Ureter (tissue), 1 donor: ENCODE results near the gene LRRC15. TPM values are rescaled to one million over a fixed set of nuclear protein-coding genes. Genes with fewer than 3 reads are reported as not detected.

Source experiments
- DNase-seq: peaks from one replicate; pipeline ENCODE4 v3.0.0-alpha.2; 2020; ENCODE audit warnings: low spot score
- total RNA-seq: library from RNA; stranded (reverse); gene quantifications from one replicate; pipeline ENCODE4 v1.2.4, GENCODE V29; 2023
- donor health status: DM: yes; HTN: yes; CAD: no.

The LRRC15 gene
- total RNA-seq, 1 donor from 2014 or later = 0.29 TPM

DNA sequence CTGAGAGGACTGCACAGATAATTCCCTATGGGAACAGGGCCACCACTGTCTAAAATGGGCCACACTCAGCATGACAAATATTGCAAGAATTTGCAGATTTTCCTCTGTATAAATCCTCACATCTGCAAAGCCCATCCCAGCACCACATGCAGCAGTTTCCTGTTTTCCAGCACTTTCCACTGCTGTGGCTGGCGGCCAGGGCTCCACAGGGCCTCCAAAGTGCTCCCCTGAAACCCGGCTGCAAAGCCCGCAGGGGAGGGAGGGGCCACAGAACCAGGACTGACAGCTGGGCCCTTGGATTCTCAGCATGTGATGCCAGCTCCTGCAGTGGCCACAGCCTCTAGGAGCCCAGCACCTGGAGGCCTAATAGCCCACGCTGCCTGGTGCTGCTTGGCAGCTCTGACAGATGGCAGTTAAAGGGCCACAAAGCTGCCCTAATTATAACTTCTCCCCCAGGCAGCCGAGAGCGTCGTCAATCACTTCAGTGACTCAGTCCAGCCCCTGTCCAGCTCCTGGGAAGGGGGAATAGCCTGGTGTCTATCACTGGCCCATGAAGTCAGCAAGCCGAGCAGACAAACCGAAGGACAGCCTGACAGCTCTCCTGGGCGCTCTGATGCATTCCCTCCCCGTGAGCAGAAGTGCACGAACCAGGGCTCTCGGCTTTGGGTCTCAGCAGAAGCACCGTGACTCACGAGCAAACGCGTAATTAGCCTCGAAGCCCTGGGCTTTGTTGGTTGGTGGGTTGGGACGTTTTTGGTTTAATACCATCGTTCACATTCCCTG lies 4.7 kb downstream of the LRRC15 start:
- DNase-seq = no peak

DNA sequence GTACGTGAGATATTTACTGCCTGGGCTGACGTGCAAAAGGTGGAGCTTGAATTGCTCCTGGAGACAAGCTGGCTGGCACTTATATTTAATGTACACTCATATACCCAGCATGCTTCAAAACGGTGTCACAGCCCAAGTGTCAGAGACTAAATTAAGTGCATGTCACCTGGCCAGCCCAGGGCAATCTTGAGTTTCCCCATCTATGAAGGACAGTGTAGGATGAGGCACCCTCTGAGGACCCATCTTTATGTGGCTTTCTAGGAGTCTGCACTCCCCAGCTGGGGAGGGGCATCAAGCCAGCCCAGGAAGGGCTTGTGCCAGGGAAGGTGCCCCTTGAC lies 5.3 kb downstream of the LRRC15 start:
- no peak for DNase-seq

DNA sequence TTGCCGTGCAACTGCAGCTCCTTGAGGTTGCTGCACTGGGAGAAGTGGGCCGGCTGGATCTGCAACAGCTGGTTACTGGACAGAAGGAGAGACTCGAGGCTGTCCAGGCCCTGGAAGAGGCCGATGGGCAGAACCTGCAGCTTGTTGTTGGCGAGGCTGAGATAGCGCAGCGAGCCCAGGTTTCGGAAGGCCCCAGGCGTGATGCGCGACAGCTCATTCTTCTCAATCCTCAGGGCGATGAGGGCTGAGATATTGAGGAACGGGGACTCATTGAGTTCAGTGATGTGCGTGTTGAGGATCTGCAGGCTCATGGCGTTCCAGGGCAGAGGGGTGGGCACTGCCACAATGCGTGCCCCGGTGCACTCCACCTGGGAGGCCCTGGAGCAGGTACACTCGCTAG lies 9.0 kb downstream of the LRRC15 start:
- no peak for DNase-seq

DNA sequence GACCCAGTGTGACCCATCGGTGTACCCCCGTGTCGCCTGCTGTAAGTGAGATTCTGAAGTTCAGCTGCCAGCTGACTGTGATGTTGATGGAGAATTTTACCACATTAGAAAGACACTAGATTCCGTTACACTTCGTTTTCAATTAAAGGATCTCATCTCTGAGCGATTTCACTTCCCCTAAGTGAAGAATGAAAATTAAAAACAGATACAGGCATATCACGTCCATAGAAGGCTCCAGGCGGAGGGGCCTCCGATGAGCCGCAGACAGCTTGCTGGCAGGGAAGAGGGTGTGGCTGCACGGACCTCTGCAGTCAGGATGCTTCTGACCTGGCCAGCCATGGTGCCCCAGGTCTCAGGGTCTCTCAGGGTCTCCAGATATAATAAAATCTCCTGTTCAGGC lies 11.9 kb downstream of the LRRC15 start:
- no peak for DNase-seq

DNA sequence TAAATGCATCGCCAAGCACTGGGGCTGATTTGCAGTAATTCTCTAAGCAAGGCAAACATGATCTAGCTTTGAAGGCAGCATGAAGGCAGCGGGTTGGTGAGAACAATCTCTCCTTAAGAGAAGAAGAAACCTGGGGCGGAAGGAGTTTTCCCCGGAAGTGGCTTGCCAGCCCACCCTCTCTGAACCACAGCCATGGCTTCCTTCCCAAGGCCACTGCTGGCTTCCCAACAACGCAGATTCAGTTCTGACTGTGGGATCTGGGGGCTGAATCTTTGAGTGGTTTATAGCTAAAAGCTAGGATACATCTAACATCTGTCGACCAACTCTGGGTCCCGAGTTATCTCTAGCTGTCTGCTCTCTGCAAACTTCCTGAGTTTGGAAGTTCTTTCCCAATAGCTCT lies 14.2 kb downstream of the LRRC15 start:
- no peak for DNase-seq

DNA sequence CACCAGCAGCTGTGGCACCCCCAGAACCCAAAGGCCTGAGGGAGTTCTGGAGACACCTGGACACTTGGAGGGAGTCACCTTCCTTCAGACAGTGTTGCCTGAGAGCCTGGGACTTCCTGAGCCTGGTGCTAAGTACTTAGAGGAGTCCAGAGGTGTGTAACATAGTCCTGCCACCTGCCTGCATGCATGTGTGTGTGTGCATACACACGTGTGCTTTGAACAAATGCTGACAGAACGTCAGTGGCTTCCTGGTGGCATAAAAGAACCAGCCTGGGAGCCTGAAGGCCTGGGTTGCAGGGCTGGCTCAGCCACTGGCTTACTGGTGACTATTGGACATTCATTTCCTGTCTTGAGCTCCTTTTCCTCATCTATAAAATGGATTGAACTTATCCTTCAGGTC lies 15.2 kb downstream of the LRRC15 start:
- no peak for DNase-seq

DNA sequence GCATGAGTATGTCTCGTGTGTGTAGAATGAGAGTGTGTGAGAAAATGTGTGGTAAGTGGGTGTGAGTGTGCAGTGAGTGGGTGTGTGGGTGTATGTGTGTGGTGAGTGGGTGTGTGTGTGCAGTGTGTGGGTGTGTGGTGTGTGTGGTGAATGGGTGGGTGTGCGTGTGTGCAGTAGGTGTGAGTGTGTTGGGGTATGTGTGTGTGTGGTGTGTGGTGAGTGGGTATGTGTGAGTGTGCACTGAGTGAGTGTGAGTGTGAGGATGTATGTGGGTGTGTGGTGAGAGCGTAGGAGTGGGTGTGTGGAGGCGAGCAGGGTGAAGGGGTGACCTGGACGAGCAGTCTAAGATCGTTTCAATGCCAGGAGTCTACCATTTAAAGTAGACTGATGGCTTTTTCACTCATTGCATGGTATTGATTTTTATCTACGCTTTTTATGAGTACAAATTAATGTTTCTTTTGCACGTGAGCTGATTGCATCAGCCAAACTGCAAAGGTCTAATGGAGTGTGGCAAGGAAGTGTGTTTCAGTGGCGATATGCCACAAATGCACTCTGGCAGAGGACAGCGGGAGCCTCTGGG lies 16.8 kb downstream of the LRRC15 start:
- DNase-seq = no peak

DNA sequence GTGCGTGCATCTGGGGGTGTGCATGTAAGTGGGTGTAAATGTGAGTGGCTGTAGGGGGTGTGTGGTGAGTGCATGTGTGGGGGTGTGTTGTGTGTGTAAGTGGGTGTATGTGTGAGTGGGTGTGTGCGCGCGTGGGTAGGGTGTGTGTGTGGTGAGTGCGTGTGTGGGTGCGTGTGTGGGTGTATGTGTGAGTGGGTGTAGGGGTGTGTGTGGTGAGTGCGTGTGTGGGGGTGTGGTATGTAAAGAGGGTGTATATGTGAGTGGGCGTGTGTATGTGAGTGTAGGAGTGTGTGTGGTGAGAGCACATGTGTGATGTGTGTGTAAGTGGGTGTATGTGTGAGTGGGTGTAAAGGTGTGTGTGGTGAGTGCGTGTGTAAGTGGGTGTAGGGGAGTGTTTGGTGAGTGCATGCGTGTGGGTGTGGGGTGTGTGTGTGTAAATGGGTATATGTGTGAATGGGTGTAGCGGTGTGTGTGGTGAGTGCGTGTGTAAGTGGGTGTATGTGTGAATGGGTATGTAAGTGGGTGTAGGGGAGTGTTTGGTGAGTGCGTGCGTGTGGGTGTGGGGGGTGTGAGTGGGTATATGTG lies 17.5 kb downstream of the LRRC15 start:
- no peak for DNase-seq

DNA sequence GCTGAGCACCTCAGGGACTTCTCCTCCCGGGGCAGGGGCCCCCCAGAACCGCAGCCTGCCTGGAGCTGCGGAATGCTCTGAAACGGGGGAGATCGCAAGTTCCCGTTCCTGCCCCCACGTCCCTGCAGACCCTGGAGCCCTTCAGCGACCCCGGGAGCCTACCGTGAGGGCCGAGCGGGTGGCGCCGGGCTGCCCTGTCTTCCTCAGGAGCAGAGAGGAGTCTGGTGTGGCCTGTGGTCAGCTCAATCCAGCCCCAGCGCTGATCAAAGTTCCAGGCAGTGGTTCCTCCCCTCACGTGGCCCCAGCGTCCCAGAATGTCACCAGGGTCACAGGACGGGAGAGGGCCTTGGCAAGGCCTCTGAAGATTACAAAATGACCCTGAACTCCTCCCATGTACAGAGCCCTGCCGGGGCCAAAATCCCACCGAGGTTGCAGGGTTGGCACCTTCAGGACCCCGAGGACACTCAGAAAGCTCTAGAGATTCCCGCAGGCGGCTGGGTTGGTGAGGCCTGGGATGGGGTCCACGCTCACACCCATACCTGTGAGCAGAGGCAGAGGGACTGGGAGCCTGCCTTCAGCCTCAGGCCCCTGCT lies 18.4 kb downstream of the LRRC15 start, which contains the start of gene CPN2:
Gene CPN2, minus strand, starts transcription at position 249 of the 593 bp plus-strand sequence. CDS start 8,626 bp downstream, outside the sequence.
- DNase-seq = no peak

DNA sequence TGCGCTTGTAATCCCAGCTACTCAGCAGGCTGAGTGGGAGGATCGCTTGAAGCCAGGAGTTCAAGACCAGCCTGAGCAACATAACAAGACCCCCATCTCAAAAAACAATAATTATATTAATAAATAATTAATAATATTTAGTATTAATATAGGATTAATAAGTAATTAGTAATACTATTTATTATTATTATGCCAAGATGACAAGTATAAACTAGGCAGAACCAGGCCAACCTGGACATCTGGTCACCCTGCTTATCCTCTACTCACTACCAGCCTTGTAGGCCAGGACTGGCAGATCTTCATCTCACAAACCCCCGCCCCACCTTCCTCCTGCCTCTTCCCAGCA lies 18.8 kb downstream of the LRRC15 start:
- no peak for DNase-seq

DNA sequence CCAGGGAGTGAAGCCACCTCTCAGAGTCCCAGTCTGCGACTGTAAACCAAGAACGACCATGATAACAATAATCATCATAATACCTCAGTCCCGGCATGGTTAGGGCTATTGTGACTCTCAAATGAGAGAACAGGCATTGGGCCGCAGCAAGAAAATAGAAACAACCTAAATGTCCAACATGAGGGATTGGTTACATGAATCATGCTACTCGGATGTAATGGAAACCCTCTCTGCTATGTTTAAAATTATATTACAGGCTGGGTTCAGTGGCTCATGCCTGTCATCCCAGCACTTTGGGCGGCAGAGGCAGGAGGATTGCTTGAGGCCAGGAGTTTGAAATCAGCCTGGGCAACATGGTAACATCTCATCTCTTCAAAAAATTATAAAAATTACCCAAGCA lies 21.2 kb downstream of the LRRC15 start:
- no peak for DNase-seq

DNA sequence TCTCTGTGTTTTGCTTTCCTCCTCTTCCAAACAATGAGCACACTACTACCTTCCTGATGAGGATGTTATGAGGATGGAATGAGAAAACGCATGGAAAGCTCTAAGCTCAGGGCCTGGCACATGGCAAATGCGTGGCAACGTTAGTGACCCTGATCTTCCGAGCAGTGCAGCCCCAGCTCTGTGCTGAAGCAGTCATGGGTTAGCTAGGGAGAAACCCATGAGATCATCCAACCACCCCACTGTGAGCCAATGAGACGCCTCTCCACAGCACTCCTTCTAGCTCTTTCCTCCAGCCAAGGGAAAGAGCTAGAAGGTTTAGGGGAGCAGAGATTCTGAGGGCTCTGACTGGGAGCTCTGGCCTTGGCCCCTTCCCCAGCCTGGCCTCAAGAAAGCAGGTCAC lies 22.9 kb downstream of the LRRC15 start:
- no peak for DNase-seq

DNA sequence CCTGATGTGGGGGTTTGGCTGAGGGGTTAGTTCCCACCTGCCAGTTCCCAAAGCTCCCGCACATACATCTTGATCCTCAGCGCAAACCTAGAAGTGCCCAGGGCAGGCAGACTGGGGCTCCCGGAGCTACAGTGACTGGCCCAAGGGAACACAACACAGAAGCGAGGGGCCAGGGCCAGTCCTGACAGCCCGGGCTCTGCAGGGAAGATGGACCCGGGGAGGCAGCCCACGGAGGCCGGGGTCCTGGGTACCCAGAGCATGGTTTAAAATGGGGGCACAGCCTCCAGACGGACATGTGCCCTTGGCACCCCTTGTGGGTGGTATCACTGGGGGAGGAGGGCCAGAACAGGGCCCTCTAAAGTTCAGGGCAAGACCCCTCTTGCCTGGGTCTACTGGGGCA lies 23.5 kb downstream of the LRRC15 start:
- no peak for DNase-seq

DNA sequence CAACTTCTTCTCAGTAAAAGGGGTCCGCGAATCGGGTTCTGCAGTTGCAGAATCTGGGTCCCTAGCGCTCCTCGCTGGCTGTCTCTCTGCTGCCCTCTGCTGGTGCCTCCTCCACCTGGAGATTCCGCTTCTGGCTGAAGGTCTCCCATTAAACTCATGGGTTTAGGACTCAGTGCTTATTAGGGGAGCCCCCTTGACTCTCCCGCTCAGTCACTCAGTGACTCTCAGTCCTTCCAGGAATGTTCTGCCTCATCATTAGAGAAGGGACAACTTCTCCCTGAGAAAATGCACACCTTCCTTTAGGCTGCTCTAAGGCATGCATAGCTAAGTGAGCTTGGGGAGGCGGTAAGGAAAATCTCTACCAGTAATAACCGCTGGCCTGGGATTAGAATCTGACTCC lies 25.5 kb downstream of the LRRC15 start:
- peak; percentile 72 for DNase-seq

DNA sequence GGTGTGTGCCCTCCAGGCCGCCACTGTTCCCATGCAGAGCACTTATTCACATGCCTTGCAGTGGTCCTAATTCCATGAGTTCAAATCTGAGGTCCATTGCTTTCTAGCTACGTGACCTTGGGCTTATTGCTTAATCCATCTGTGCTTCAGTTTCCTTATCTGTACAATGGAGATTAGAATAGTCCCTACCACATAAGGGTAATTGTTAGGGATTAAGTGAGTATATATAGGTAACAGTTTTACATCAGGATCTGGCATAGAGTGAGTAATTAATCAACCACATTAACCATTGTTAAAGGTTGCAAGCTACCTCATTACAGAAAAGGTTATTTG lies 26.0 kb downstream of the LRRC15 start:
- DNase-seq = no peak

DNA sequence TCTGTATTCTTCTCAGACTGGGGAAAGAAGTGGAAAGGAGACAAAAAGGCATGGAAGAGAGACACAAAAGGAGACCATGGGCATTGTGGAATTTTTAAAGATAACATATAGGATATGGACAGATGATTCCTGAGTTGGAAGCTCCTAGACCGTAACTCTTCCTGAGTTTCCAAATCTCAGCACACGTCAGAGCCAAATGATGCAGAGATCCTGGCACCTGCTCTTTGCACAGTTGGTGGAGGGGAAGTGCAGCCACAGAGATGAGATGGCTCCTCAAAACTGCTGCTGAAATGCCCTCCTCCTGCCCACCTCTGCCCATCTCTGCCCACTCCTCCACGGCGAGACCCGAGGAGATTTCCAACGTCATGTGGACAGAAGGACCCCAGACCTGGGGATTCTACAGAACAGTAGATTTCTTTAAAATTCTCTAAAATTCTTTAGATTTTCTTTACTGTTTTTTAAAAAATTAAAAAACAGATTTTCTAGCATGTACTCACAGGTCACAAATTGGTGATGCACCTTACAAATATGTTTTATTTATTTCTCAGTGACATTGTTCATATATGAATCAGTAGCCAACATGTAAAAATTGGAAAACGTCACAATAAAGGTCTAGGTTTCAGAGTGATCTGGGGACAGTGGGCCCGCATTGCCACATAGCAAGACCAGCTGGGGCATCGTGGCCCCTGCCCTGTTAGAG lies 26.5 kb downstream of the LRRC15 start:
- no peak for DNase-seq

DNA sequence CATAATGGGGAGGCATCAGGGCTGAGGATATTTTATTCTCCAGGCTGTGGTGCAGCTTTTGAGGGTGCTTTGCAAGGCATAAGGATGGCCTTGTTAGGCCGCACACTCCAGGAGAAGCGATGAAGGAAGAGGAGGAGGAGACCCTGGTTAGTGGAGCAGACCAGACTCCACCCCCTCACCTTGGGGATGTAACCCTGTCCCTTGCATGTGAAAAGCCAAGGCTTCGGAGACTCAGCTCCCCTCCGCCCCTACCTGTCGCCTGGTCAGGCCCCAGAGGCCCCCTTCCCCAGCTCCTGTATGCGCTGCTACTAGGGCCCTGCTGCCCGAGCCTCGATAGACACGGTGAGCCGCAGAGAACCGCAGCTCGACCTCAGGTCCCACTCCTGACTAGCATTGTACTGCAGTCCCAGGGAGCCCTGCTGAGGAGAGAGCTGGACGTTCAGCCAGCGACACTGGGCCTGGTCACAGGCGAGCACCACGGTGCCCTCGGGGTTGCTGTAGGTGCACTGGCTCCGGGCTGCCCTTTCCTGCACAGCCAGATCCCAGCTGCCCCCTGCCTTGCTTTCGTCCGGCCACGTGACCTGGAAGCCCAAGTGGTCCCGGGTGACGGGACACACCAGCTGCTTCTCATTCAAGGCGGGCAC lies 28.7 kb downstream of the LRRC15 start:
- DNase-seq = no peak

DNA sequence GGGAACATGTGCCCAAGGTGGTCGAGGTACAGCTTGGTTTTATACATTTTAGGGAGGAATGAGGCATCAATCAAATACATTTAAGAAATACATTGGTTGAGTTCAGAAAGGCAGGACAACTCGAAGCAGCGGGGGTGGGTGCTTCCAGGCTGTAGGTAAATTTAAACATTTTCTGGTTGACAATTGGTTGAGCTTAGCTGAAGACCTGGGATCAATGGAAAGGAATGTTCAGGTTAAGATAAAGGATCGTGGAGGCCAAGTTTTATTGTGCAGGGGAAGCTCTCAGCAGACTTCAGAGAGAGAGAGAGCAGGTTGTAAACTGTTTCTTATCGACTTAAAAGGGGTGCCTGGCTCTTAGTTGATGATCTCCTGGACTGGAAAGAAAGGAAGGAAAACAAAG lies 29.7 kb downstream of the LRRC15 start:
- no peak for DNase-seq

DNA sequence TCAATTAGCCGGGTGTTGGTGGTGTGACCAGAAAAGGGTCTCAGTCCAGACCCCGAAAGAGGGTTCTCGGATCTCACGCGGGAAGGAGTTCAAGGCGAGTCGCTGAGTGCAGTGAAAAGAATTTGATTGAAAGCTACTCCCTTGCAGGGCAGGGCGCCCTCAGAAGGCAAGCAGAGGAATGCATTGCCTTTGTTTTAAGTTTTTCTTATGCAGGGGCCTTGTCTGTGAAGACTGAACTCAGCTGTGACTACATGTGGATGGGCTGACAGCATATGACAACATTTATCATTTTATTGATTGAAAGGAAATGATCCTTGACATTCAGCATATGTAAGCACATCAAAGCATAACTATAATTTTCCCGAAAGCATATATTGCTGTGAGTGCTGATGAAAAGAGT lies 30.2 kb downstream of the LRRC15 start:
- no peak for DNase-seq

DNA sequence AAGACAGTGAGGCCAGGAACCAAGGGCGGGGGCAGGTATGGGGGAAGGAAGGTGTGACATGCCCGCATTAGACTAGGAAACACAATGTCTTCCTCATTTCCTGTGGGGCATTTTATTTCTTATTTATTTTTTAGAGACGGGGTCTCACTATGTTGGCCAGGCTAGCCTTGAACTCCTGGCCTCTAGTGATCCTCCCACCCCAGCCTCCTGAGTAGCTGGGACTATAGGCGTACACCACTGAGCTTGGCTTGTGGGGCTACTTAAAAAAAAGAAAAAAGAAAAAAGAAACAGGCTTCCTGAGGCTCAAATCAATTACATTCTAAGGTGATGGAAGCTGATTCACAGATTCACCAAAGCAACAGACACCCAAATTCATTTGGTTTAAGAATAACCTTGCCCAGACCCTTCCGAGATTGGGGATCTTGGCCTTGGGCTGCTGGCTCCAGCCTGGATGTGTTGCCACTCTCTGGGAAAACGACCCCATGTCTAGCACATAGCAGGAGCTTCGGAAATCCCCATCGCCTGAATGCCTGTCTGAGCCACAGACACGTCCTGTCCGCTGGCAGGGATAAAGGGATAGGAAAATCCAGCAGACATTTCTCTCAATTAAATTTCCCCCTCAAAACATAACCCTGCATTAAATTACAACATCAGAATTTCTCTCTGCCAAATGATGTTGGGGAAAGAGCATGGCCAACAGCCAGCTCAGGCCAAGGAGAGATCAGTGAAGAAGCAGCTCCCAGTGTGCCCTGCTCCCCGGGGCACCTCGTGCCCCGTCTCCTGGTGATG lies 31.4 kb downstream of the LRRC15 start:
- no peak for DNase-seq

DNA sequence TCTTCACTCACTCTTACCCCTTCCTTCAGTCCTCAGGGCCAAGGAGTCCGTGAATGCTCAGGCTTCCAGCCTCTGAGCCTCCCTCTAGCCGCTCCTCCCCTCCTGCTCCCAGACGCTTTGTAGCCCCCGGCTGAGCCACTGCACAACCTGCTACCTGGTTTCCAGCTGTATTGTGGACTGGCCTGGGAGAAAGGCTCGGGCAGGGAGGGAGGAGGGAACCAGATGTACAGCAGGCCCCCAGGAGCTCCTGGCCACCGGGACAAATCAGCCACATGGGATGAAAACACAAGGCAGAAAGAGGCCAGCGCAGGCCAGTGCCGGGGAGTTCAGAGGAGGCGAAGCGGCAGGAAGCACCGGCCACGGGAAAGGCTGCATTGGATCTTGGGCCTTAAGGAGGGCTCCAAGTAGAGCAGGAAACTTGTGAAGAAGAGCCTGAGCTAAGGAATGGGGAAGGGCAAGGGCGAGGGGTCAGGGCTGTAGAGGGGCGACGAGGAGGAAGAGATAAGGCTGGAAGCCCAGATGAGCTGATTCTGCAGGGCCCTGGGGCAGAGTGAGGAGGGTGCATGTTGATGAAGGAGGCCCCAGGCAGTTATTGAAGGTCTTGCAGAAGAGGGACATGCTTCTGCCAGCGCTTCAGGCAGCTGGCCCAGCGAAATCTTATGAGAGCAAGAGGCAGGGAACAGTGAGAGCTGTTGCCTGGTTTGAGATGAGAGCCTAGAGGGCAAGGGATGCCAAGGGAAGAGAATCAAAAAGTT lies 32.8 kb downstream of the LRRC15 start:
- DNase-seq = no peak
